22Rv1 (cell line): Measurements from ENCODE around the gene ALDH1B1.

Source experiments
- H3K27ac ChIP-seq: fragments of 450-650 bp; 2 replicates; pipeline ENCODE4 v1.5.1; 2017
- ZFX ChIP-seq: fragments of 450-650 bp; IDR thresholded peaks from 2 replicates; pipeline ENCODE4 v1.6.1; 2017; ENCODE audit warnings: antibody characterized with exemption, borderline replicate concordance
- TF ChIP-seq, protein P1 (sequence below): fragments of 450-650 bp; IDR thresholded peaks from 2 replicates; pipeline ENCODE4 v1.5.1; 2017; ENCODE audit warnings: mild to moderate bottlenecking

The ALDH1B1 gene

DNA sequence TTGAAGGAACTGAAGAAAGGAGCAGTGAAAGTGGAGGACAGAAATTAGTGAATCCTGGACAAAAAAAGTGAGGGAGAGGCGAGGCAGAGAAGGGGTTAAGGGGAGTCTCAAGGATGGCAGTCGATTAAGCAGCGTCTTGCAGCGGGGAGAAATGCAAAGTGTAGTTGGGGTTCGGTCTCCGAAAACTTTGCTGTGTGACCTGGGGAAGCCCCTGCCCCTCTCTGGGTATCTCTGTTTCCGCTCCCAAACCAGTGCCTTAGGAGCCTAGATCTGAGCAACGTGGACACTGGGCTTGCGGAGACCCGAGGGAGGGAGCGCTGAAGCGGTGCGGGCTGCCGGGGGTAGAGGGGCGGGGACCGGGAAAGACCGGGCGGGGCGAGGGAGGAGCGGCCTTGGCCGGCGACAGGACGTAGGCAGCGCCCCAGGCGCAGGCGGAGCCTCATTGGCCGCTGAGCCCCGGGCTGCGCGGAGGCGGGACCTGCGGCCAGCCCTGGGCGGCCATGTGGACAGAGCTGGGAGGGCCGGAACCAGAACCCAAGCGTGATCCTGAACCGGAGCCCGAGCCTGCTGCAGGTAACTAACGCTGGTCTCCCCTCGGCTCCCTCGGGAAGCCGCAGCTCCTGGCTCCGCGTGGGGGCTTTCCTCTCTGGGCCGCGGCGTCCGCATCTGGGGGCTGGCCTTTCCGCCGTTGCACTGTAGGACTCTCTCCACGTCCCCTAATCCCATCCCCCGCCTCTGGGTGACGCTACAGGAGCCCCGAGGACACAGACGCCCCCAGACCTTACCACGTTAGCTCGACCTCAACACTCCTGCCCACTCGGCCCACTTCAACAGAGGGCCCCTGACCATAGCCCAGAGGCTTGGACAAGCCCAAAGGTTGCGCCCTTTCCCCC, at the start of gene ALDH1B1:
ALDH1B1 (plus strand) TSS at position 468 of the 893 bp plus-strand sequence. CDS start 3,047 bp downstream, outside the sequence.
- peak within 1 kb of the TSS; percentile 33; the same call in 1 of the 2 replicates for H3K27ac ChIP-seq
- no peak for TF ChIP-seq ZFX
- TF ChIP-seq, protein P1, sequence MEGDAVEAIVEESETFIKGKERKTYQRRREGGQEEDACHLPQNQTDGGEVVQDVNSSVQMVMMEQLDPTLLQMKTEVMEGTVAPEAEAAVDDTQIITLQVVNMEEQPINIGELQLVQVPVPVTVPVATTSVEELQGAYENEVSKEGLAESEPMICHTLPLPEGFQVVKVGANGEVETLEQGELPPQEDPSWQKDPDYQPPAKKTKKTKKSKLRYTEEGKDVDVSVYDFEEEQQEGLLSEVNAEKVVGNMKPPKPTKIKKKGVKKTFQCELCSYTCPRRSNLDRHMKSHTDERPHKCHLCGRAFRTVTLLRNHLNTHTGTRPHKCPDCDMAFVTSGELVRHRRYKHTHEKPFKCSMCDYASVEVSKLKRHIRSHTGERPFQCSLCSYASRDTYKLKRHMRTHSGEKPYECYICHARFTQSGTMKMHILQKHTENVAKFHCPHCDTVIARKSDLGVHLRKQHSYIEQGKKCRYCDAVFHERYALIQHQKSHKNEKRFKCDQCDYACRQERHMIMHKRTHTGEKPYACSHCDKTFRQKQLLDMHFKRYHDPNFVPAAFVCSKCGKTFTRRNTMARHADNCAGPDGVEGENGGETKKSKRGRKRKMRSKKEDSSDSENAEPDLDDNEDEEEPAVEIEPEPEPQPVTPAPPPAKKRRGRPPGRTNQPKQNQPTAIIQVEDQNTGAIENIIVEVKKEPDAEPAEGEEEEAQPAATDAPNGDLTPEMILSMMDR: peak; percentile 31; the same call in 1 of the 2 replicates

DNA sequence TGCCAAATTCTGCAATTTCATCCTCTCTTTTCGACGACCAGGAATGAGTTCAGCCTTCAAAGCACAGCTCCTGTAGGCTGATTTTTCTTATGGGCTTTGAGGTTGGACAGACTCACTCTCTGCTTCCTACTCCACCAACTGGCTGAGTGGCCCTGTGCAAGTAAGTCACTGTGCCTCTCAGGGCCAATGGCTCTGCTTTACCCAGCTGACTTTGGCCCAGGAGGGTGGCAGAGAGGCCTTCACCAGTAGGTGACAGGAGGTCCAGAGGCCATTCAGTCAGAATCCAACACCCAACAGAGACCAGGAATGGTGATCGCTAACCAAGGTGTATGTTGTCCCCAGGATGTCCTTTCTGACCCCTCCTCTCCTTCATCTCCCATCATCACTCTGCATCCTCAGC, 49.5 kb upstream of the ALDH1B1 start:
- no peak overlapping the region for H3K27ac ChIP-seq
- TF ChIP-seq, protein P1: no peak
- no peak for TF ChIP-seq ZFX

DNA sequence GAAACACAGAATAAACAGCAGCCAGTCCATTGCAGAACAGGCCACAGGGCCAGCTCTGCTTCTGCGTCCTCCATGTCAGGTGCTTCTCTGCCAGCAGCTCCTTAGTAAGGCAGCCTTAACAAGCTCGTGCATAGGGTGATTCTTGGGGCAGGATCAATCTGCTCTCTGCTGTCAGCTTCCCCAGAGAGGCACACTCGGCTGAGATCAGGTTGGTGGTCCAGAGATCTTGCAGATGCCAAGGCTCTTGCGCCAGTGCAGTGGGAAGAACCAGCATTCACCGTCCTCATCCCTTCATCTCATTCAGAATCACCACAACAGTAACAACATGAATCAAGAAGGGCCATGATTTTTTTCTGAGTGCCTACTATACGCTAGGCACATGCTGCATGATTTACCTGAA, 49.0 kb upstream of the ALDH1B1 start:
- TF ChIP-seq, protein P1: no peak
- TF ChIP-seq ZFX: no peak
- no peak overlapping the region for H3K27ac ChIP-seq

DNA sequence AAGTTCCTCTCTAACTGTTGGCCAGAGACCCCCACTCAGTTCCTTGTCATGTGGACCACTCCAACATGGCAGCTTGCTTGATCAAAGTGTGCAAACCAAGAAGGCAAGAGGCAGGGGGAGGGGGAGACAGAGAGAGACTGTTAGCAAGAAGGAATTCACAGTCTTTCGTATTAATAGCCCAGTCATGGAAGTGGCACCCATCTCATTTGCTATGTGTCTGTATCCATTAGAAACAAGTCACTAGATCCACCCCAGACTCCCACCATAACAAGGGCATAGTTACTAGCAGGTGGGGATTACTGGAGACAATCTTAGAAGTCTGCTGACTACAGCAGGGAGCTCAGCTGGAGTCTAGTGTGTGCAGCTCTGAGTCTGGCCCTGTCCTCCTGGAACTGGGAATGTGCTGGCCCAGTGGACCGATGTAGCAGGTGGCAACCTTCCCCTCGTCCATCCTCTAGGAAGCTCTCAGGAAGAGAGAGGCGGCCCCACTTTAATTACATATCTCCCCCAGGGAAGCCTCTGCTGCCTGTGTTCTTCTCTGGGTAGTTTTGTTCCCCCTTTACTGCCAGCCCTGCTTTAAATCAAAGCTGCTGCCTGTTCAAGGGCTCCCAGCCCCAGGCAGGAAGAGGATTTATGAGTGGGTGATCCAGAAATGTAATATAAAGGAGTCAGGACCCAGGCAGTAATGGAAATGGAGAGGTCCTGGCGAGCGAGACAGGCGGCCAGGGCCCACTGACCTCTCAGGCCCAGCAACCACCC, 47.8 kb upstream of the ALDH1B1 start:
- no peak overlapping the region for H3K27ac ChIP-seq
- TF ChIP-seq, protein P1: no peak
- no peak for TF ChIP-seq ZFX

DNA sequence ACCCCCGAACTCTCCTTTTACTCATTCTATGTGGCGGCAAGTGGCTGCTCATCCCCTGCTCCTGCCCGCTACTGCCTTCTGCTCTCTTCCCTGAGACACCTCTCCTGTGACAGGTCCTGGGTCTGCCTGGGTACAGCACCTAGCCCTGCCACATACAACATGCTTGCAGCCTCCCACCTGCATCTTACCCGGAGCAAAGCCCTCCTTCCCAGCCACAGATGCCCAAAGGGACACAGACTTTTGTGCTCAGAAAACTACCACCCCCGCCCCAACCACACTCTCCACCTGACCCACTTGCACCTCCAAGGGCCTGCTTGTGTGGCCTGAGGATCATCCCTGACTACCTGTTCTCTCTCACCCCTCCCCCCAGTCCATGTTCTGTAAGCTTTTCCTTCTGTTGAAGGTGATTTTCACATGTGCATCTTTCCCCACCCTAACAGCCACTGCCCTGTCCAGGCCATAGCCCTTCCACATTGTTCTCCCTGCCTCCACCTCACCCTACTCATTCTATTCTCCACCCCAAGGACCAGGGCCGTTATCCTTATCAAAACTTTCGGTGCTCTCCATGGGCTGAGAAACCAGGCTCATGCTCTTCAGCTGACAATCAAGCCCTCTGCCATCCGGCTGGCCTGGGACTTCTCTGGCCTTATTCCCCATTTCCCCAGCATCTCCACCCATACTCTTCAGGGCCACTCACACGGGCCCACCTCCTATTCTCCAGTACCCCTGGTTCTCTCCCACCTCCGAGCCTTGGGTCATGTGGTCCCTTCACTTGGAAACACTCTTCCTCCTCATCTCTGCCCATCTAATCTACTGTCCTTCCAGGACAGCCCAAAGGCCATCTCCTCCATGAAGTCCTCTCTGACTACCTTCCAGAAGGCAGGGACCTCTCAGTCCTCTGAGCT, 46.4 kb upstream of the ALDH1B1 start:
- TF ChIP-seq, protein P1: no peak
- no peak for TF ChIP-seq ZFX
- H3K27ac ChIP-seq: no peak overlapping the region

DNA sequence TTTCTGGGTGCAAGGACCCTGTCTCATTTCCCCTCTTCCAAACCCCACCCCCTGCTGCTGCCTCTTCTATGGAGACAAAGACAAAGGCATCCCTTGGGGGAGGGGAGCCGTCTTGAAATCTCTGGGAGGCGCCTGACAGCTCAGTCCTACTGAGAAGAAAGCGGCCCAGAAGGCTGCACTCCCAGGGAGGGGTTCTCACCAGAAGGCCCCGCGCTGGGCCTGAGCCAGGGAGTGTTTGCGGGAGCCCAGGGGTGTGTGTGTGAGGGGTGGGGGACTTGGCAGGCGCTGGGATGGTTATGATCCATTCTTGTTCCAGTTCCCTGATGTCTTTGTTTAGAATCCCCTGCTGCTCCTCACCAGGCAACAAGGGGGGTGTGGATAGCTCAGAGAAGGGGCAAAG, 45.7 kb upstream of the ALDH1B1 start:
- TF ChIP-seq ZFX: no peak
- TF ChIP-seq, protein P1: no peak

More for the DNA sequence above, 45.7 kb upstream of the ALDH1B1 start:
- no peak overlapping the region for H3K27ac ChIP-seq
